Fibroblast of gingiva (primary cell): Measurements from ENCODE around the gene SINHCAF.
"Not testable (repeated sequence)": the region's sequence is repeated elsewhere in the genome, so short reads cannot be mapped to it uniquely, and the experiment has no call there.

Source experiments
- DNase-seq: peaks from one replicate; pipeline ENCODE4 v3.0.0-alpha.2; 2011; ENCODE audit warnings: low read depth

Gene SINHCAF

GRCh38 chr12:31261744-31262143 lies 64.2 kb downstream of the SINHCAF start:
- no peak for DNase-seq

DNA sequence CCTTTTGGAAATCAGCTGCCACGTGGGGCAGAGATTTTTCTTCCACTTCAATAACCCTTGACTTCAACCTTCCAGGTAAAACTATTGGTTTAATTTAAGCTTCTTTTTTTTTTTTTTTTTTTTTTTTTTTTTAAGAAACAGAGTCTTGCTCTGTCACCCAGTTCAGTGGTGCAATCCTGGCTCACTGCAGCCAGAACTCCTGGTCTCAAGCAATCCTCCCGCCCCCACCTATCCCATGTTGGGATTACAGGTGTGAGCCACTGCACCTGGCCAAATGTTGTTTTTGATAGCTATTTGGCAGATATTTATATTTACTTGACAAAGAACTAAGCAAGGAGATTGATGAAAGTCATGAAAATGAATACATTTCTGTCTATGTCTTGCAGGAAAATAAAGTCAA lies 65.1 kb downstream of the SINHCAF start:
- no peak for DNase-seq

GRCh38 chr12:31259136-31259886 lies 66.6 kb downstream of the SINHCAF start:
- DNase-seq: no peak

GRCh38 chr12:31257784-31258183 lies 68.2 kb downstream of the SINHCAF start:
- DNase-seq: no peak

DNA sequence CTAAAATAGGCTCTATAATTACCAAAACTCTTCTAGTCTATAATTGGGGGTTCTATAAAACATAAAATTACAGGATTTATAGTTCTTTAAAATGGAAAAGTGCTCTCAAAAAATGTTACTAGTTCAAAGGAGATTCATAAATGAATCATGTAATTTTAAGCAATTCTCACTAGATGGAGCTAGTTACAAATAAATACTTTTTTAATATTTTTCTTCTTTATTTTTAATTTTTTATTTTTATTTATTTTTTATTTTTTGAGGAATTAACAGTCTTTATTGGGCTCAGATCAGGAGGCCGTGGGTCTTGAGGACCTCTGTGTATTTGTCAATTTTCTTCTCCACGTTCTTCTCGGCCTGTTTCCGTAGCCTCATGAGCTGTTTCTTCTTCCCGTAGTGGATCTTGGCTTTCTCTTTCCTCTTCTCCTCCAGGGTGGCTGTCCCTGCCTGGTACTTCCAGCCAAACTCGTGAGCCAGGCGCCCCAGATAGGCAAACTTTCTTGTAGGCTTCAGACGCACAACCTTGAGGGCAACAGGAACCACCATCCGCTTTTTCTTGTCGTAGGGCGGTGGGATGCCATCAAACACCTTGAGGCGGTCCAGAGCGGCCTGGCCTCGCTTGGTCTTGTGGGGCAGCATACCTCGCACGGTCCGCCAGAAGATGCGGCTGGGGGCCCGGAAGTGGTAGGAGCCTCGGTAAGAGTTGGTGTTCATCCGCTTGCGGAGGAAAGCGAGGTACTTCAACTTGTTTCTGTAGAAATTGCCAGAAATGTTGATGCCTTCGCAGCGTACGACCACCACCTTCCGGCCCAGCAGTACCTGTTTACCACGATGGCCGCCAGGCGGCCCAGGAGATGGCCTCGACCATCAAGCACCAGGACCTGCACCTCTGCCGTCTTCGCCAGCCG lies 74.0 kb downstream of the SINHCAF start:
- DNase-seq: not testable (repeated sequence)

DNA sequence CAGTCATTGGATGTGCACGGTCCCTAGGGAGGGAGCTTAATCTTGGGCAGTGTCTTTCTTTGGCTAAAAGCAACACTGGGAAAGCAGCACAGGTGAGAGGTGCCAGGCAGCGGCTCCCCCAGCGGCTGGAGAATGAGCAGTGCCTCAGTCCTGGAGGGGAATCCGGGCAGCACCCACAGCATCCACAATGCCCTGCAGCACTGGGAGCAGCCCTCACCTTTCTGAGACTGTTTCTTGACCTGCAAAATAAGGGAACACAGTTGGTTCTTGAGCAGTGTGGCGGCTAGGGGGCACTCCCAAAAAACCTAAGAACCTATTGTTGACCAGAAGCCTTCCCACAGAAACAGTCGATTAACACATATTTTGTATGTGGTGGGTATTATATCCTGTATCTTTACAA lies 75.8 kb downstream of the SINHCAF start:
- DNase-seq: no peak

DNA sequence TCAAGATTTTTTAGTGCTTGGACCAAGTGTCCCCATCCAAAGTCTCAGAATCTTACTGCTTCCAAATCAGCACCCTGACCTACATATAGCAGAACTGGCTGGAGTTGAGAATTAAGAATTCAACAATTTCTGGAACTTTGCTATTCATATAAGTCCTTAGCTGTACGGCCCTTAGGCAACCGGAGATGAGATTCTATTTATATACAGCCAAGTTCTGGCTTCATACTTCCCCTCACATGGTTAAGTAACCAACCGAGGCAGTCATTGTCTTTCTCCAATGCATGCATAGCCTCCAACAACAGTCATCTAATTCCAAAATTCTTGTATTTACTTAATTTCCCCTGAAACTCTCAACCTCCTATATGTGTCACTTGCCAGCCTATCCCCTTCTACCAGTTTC lies 76.6 kb downstream of the SINHCAF start:
- no peak for DNase-seq

DNA sequence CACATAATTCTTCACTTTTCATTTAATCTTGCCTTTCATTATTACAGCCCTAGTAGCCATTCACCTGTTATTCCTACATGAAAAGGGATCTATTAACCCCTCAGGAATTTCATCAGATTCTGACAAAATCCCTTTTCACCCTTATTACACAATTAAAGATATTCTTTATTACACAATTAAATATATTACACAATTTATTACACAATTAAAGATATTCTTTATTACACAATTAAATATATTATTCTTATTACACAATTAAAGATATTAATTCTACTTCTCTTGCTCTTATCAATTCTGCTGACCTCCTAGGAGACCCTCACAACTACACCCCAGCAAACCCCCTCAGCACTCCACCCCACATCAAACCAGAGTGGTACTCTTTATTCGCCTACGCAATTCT lies 77.1 kb downstream of the SINHCAF start:
- no peak for DNase-seq

DNA sequence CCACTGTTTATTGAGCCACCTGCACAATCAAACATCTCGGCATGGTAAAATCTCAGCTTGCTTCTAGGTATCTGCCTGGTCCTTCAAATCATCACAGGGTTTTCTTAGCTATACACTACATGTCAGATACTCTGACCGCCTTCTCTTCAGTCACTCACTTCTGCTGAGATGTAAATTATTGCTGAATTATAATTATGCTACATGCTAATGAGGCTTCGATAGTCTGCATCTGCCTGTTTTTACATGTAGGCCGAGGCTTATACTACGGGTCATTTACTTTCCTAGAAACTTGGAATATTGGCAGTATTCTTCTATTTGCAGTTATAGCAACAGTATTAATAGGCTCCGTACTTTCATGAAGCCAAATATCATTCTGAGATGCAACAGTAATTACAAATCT lies 77.6 kb downstream of the SINHCAF start:
- DNase-seq: no peak

DNA sequence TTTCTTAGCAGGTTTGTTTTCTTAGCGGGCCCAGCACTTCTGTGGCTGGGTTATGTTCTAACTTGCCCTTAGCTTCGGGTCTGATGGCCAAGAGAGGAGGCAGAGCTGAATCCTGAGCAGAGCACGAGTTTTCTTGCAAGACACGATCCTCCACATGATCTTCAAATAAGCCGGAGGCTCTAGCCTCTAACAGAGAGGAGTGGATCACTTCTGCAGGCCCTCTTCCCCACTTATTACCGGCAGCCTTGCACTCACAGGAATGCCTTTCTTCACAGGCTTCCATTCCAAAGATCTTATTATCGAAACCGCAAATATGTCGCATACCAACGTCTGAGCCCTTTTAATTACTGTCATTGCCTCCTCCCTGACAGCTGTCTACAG lies 79.5 kb downstream of the SINHCAF start:
- DNase-seq: no peak

GRCh38 chr12:31245822-31246469 lies 80.0 kb downstream of the SINHCAF start:
- no peak for DNase-seq

DNA sequence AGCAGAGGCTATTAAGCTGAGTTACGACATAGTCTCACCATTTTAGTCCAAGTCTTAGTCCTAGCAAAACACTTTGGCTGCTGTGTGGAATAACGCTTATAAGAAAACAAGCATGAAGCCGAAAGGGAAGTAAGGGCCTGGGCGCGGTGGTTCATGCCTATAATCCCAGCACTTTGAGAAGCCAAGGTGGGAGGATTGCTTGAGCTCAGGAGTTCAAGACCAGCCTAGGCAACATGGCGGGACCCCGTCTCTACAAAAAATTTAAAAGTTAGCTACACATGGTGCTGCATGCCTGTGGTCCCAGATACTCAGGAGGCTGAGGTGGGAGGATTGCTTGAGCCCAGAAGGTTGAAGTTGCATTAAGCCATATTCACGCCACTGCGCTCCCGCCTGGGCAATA lies 83.5 kb downstream of the SINHCAF start:
- not testable (repeated sequence) for DNase-seq

GRCh38 chr12:31238764-31239387 lies 87.1 kb downstream of the SINHCAF start:
- DNase-seq: peak; percentile 45

- not testable (repeated sequence) for DNase-seq
Measured at GRCh38 chr12:31238333-31238732, 87.6 kb downstream of the SINHCAF start.

- DNase-seq: no peak
Measured at GRCh38 chr12:31236998-31237637, 88.8 kb downstream of the SINHCAF start.

DNA sequence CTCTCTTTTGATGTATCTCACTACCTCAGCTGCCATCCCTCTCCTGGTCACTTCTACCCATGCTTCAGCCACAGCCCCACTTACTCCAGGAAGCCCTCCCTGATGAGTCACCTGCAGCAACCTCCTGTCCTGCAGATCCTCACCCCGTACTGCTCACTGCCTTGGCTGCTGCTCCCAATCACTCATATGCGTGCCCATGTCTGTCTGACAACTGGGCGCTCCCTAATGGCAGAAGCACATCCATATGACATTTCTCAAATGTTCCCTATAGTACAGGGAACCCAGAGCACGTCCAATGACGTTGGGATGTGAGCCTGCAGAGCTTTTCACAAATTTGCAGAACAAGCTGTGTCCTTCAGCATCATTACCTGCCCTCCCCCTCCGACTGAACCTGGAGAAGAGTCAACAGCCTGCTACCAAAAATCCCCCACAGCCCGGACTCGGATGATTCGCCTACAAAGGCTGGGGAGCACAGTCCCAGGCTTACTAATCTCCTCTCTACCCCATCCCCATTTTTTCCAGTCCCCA lies 90.0 kb downstream of the SINHCAF start:
- DNase-seq: no peak

DNA sequence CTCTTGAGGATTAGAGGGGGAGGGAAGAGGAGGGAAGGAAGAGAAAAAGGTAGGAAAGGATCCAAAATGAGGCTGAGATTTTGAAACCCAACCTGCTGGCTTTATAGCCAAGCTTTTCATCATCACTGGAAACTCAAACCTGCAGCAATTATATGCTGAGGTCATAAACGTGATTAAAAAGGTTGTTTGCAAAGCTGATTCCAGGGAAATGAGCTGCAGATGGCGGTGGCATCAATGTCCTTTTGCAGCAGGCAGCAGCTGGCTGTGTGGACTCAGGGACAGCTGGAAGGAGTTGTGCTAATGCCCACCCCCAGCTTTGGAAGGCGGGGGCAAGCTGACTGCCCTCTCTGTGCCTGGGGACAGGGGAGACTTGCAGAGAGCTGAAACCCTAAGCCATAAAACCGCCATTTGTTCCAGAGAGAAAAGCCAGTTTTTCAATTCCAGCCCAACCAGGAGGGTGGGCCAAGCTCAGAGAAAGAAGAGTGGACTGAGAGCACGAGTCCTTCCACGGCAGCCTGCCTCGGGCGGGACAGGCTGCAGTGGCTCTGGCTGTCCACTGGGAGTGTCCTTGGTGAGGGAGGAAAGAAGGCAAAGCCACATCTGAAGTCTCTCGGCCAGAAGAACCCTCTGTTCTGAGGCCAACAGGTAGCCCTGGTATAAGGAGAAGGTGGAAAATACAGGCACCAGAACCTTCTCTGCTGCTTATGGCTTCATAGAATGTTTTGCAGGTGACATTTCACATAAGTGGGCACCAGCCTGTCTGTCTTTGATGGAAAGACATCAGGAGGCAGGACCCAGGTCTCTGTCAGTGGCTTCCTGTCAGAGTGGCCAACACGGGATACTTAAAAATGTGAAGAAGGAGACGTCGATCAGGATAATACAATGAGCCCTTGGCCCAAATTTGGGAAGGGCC lies 90.7 kb downstream of the SINHCAF start:
- peak; percentile 41 for DNase-seq

DNA sequence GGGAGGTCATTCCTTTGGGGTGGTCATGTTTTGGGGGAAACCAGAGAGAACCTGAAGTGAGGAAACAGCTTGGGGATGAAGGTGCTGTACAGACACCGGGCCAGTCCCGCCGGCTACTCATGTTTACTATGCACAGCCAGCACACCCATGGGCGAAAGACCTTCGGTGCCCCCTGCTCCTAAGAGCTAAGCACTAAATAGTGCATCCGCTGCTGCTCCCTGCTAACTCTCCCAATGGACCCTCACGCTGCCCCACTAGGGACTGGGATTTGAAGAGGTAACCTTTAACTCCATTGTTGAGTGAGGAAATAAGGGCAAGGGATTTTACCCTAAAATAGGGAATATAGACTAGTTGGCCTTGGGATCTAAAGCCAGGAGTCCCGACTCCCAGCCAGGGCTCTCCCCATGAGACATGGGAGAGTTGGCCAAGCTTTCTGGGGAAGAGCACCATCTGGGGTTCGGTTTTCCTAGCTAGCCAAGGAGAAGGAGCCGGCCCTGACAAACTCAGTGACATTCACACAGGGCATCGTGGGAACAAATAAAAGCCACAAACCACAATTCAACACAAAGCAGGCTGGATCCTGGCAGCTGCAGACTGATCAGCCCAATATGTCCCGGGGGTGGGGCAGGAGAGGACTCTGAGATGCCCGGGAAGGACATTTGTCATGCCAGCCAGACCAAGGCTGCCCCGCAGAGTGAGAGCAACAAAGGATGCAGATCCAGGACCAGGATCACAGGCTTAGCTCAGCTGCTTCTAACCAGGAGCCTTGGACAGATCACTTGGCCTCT lies 91.7 kb downstream of the SINHCAF start:
- no peak for DNase-seq

GRCh38 chr12:31233061-31233730 lies 92.8 kb downstream of the SINHCAF start:
- DNase-seq: no peak
